ENCODE results near the gene MATCAP1.

DNA sequence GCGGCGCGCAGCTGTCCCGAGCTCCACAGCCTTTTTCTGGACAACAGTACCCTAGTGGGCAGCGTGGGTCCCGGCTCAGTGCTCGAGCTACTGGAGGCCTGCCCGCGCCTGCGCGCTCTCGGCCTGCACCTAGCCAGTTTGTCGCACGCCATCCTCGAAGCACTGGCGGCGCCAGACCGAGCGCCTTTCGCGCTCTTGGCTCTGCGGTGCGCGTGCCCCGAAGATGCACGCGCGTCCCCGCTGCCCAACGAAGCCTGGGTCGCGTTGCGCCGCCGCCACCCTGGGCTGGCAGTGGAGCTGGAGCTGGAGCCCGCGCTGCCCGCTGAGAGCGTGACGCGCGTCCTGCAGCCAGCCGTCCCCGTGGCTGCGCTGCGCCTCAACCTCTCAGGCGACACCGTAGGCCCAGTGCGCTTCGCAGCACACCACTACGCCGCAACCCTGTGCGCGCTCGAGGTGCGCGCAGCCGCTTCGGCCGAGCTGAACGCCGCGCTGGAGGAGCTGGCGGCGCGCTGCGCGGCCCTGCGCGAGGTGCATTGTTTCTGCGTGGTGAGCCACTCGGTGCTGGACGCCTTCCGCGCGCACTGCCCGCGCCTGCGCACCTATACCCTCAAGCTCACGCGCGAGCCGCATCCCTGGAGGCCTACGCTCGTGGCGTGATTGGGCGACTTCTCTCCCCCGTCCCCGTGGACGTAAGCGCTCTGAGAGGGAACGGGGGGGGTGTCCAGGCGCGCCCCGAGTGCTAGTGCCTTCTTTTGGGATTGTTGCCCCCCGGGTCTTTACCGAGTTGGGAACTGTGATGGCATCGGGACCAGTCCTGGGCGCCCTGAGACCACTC is 20.4 kb downstream of the MATCAP1 start:
- TF ChIP-seq, protein P1, sequence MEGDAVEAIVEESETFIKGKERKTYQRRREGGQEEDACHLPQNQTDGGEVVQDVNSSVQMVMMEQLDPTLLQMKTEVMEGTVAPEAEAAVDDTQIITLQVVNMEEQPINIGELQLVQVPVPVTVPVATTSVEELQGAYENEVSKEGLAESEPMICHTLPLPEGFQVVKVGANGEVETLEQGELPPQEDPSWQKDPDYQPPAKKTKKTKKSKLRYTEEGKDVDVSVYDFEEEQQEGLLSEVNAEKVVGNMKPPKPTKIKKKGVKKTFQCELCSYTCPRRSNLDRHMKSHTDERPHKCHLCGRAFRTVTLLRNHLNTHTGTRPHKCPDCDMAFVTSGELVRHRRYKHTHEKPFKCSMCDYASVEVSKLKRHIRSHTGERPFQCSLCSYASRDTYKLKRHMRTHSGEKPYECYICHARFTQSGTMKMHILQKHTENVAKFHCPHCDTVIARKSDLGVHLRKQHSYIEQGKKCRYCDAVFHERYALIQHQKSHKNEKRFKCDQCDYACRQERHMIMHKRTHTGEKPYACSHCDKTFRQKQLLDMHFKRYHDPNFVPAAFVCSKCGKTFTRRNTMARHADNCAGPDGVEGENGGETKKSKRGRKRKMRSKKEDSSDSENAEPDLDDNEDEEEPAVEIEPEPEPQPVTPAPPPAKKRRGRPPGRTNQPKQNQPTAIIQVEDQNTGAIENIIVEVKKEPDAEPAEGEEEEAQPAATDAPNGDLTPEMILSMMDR (conservative IDR thresholded peaks at IDR 0.05; ENCODE audit: low read depth, low read length): no peak
- TF ChIP-seq EZH2 (IDR thresholded peaks at IDR 0.05; ENCODE audit: borderline replicate concordance, low read depth, low read length, poor library complexity, severe bottlenecking): no peak
